NOMO-1 treated with dmso at 0.1 percent for 144 hours (cell line): ENCODE measurements around the gene DGKE.

Source experiments
- DNase-seq: peaks from one replicate; lab custom pipeline; 2025; ENCODE audit not compliant: unreplicated experiment; lab: John Stamatoyannopoulos, UW

DGKE gene

DNA sequence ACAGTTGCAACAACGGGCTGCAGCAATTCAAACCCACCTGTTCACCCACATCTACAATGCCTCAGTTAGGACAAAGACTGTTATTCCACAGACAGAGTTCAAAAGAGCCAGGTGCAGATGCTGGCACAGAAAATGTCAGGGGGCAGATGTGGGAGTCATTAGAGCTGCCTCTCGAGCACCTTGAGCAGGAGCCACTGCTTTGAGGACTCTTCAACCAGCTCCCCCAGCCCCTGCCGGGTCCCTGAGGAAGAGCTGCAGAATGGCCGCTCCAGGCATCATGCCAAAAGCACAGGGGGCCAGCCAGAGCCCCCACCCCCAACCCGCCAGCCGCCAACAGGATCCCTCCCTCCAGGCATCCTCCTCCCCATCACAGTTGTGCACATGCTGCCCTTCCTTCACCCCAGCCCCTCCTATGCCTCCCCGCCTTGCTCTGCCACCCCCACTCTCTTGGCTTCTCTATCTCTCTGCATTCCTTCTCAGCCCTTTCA lies 21.0 kb upstream of the DGKE start:
- DNase-seq = no peak

DNA sequence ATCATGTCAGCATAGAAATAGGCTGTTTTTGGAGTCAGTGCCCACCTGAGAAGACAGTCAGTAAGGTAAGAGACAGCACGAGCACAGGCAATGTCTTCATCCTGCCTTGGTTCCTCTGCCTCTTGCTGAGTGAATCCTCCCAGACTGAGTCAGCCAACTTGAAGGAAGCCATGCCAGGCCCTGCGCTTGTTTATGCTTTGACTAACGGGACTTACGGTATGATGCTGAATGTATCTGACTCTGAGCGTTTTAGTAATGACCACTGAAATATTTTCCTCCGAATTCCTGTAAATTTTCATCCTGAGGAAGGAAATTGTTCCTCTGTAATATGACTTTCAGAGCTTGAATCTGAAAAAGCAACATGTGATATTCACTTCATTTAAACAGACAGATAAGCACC lies 18.2 kb upstream of the DGKE start:
- no peak for DNase-seq

DNA sequence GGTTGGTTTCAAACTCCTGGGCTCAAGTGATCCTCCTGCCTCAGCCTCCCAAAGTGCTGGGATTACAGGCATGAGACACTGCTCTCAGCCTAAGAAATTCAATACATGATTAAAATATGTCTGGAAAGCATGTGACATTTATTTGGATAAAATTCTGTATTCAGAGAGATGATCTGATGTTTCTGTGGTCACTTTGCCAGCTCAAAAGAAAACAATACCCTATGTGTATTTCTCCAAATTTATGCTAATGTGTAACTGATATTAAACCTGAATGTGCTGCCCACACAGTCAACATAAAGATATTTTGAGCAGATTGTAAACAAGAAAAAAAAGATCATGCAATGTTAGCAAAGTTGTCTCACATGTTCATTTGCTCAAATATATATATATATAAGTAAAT lies 16.9 kb upstream of the DGKE start:
- no peak for DNase-seq

DNA sequence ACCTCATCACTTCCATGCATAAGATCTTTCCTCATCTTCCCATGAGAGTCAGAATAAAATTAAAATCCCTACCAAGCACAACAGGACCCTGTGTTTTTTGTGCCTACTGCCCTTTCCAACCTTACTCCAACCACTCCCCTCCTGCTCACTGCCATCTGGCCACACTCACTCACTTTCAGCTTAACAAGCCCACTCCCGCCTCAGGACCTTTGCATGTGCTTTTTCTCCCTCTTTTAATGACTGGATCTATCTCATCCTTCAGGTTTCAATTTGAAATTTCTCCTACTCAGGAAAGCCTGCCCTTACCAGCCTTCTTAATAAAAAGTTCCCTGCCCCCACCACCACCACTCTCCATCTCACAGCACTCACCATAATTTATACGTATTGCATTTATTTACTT lies 14.9 kb upstream of the DGKE start:
- DNase-seq = no peak

DNA sequence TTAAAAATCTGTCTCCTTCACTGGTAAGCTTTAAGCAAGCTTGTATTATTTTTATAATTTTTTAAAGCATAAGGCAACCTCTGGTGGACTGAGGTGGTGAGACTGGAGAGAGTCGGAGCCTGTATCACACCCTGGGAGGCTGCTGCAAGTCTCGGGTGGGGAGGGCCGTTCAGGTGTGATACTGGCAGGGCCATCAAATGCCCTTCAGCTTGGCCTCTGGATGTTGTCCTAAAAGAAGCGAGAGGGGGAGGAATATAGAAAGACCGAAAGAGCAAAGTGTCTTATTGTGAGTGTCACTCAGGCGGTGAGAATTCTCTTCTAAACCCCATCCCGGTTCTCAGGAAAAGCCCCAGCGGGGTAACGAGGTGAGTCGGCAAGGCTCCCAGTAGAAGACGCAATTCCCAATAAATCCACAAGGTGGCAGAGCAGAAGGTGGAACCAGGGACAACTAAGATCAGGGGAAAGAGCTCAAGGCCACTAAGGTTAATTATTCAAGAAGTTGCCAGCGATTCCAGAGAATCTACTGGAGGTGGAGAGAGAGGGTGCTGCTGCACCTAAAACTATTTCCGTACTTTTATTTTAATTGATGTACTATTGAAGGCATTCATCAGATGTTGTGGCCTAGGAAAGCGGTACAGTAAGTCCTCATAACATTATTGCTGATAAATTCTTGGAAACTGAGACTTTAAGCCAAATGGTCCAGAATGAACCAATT lies 14.4 kb upstream of the DGKE start:
- peak; percentile 66 for DNase-seq

DNA sequence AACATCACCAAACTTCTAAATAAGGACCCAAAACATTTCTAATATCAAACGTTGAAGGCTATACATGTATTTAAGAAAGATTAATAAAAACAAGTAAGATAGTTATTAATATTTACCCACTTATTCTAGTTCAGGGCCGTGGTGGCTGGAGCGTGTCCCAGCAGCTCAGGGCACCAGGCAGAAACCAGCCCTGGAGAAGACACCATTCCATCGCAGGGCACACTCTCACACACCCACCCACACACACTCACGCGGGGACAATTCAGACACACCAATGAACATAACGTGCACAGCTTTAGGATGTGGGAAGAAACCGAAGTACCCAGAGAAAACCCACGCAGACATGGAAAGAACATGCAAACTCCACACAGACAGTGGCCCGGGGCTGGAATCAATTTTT lies 13.7 kb upstream of the DGKE start:
- no peak for DNase-seq

DNA sequence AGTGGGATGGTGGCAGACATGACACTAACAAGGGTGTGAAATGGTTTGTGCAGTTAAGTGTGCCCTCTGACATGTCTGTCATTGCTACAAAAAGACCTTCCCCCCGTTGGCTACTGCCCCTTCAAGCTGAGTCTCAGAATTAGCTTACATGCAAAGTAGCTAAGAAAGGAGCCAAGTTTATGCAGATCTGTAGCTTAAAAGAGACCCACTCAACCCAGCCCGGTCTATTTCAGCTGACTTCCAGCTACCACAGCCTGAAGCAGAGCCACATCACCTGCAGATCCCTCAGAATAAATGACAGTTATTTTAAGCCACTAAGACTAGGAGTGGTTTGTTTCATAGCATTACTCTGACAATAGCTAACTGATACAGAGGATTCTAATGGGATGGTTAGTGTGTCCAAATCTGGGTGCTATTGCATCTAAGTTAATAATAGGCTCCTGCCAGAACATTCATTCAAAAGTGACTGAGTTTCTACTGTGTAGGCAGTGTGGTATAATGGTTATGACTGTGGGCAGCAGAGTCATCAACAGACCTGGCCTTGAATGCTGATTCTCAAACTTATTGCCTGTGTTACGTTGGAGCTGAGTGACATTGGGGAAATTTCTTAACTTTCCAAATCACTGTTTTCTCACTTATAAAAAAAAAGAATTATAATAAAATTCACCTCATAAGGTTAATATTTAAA lies 12.0 kb upstream of the DGKE start:
- DNase-seq = no peak

DNA sequence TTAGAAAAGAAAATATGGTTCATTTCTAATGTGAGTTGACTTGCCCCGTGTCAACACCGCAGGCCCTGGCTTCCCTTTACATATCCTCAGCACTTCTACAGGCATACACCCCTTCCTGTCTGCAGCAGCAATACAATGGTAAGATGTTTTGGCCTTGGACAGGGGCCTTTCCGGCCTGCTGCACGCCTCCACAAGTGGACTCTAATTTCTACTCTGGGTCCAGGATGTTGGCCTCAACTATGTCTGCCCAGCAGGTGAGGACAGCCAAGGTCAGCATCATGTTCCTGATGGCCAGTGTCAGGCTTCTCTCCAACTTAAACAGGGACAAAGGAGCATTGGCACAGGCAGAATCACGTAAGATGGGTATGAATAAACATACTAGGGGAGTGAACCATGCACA lies 11.2 kb upstream of the DGKE start:
- no peak for DNase-seq

DNA sequence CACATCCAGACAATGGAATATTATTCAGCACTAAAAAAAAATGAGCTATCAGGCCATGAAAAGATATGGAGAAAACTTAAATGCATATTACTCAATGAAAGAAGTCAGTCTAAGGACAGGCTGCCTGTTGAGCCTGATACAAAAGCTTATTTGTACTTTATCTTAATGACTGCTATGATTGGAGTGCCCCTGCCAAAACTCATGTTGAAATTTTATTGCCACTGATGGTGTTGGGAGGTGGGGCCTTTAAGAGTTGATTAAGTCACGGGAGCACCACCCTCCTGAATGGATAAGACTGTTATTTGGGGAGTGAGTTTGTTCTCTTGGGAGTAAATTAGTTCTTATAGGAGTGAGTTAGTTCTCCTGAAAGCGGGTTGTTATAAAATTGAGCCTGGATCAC lies 10.1 kb upstream of the DGKE start:
- no peak for DNase-seq

DNA sequence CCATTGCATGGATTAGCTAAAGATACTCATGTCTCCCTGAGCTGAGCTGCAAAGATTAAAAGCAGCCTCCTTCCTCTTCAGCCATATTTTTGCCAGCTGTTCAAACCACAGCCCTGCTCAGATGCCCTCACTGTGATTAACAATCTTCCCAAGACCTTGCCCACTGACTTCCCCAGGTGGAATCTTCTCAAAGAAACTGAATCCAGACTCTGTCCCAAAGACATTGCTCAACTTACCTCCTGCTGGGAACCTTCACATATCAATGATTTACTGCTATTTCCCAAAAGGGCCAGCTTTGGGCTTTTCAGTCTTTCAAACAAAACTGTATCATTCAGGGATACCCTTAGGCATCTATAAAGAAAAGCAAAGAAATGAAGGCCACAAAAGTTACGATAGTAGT lies 9.4 kb upstream of the DGKE start:
- no peak for DNase-seq

DNA sequence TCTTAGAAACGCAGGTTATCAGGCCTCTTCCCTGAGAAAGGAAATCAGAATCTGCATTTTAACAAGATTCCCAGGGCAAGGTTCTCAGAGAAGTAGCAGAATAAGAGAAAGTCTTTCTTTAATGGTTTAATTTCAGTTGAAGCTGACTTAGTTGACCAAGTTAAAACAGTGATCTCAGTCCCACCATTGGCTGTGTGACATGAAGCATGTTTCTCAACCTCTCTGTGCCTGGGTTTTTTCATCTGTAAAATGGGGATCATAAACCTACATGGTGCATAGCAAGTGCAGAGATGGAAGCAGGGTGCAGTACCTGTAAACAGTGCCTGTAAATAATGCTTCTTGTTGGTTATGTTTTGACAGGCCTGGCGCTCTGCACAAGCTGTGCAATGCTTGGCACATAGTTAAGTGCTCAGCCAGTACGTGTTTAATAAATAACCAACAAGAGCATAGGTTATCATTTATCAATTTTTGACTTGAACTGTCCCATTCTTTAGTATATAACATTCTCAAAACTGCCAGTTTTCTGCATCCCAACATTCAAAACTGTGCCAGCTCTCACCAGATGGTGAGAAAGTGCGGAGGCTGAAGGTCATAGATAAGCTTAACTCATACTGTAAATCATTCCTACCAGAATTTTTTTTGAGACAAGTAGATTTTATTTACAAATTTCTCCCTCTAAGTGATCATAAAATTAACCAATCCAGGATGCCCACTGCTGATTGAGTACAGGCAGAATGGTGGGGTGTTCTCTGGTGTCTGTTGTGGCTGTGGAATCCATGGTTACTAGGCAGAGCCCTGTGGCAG lies 7.1 kb upstream of the DGKE start:
- no peak for DNase-seq

DNA sequence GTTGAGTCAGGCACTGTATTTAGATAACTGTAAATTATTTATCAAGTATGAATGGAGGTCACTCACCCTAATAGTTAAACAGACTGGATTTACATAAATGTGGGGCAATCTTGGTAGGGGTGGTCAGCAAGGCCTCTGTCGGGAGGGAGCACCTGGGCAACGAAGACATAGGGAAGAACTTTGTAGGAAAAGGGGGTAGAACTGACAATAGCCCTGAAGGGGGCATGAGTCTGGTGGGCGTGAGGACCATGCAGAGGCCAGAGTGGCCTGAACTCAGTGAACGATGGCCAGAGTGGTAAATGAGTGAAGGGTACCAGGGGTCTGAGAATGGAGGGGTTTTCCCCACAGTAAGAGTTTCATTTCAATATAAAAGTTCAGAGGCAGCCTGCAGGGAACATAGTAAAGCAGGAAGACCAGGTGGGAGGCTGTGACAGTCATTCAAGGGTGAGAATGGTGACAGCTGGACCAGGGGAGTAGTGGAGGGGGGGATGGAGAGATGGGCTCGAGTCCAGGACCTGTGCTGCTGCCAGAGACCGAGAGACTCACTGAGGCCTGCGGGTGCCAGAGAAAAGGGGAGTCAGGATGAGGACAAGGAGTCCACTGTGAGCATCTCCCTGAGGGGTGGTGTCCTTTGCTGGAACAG lies 3.1 kb upstream of the DGKE start:
- no peak for DNase-seq

DNA sequence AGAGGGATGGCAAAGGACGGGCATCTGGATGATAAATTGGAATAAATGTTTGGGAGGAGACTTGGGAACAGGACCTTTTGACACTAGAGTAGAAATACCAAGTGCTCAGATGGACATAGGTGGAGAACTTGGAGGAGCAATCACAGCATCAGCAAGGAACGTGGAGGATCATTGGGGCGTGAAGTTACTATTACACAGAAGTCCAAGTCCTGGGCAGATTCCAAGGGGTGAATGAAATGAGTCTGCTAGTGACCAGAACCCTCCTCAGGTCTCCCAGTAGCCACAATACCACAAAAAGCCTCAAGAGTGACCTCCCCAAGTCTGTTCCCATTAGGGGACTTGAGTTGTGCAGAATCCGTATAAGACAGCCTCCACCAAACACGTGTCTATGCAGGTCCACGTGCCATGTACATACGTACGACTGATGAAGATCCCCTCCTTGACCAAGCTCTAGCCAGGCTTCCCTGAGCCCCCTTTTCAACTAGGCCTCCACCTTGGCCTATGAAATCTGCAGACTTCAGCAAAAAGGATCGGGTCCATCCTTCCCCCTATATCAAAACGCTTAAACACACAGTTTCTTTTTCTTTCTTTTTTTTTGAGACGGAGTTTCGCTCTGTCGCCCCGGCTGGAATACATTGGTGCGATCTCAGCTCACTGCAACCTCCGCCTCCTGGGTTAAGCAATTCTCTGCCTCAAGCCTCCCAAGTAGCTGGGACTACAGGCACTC lies 2.4 kb upstream of the DGKE start:
- no peak for DNase-seq

DNA sequence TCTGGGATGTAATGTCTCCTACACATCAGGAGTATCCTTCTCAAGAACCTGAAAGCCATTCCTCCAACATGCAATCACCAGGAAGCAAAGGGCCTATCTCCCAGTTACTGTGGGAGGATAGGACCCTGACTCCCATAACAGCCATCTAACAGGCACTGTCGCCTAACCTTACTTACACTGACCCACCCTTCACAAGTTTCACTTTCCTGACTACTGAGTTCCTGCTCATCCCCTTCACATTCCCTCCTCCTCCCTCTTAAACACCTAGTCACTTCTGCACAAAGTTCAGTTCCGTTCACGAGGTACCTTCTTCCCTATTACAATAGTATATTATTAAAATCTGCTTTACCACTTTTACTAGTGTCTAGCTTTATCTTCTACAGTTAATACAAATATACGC lies 1.5 kb upstream of the DGKE start:
- DNase-seq = no peak

DNA sequence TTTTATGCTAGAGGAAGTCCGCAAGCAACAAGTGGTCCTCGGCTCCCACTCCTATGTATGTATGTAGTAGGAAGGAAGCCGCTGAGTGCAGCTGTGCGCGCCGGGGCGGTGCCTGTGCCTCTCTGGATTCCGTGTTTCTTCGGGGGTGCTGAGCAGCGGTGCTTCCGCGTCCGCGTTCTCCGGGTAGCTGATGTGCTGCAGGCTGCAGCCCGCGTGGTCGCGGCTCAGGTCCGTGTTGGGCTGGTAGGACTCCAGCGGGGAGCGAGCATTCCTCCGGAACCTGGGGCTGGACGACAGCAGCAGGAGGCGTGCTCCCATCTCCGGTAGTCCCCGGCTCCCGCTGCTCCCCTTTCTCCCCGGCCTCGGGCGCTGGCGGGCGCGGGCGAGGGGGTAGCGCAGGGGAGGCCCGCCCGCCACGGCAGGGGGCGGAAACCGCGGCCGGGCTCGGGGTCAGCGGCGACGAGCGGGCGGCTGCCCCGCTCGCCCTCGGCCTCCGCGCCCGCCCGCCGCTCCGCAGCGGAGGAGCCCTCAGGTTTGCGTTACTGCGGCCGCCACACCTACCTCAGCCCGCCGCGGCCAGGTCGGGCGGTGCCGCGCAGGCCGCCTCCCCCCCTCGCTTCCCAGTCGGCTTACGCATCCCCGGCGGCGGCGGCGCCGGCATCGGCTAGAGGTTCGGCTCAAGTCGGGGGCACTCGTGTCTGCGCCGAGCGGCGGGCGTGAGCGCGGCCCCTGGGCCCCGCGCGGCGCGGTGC lies 718 bp upstream of the DGKE start:
- DNase-seq = peak; percentile 73

DNA sequence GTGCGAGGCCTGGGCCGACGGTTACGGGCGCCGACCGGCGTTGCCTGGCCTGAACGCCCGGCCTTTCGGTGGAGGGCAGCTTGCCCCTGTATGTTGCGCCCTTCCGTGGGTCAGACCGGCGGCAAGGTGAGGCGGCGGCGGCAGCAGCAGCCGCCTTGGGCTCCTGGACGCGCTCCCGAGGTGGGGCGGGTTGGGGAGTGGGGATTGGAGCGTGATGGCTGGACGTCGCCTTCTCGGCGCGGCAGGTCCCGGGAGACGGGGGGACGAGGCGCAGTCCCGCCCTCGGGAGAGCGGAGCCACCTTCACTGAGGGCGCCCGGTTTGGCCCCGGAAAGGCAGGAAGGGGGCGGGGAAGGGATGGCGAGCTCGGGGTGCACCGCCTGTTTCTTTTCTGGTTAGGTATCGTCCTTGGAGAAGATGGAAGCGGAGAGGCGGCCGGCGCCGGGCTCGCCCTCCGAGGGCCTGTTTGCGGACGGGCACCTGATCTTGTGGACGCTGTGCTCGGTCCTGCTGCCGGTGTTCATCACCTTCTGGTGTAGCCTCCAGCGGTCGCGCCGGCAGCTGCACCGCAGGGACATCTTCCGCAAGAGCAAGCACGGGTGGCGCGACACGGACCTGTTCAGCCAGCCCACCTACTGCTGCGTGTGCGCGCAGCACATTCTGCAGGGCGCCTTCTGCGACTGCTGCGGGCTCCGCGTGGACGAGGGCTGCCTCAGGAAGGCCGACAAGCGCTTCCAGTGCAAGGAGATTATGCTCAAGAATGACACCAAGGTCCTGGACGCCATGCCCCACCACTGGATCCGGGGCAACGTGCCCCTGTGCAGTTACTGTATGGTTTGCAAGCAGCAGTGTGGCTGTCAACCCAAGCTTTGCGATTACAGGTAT lies 671 bp downstream of the DGKE start:
- DNase-seq = peak; percentile 56

DNA sequence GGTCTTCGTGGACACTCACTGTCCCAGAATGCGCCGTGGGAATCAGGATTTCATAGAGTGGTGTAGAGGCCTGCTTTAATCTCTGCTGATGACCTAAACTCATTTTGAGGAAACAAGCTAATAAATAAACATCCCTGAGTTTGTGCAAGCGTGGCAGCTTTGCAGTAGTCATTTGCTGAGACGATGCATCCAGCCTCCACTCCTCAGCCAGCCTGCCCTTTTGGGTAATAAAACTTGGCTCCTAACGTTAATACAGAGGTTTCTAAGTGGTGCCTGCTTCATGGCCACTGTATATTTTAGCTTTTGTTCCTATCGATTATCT lies 1.3 kb downstream of the DGKE start:
- no peak for DNase-seq

DNA sequence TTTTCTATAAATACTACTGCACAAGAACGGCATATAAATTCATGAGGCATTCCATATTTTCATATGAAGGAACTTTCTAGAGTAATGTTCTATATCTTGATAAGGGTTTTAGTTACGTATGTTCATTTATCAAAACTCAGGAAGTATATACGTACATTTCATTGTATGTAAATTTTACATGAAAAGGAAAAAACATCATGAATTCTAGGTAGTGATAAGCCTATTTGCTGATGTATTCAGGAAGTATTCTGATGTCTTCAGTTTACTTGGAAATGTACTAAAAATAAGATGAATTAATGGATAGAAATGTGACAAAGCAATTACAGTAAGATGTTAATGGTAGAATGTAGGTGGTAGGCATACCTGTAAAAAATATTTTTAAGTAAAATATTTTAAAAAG lies 4.7 kb downstream of the DGKE start:
- DNase-seq = no peak

DNA sequence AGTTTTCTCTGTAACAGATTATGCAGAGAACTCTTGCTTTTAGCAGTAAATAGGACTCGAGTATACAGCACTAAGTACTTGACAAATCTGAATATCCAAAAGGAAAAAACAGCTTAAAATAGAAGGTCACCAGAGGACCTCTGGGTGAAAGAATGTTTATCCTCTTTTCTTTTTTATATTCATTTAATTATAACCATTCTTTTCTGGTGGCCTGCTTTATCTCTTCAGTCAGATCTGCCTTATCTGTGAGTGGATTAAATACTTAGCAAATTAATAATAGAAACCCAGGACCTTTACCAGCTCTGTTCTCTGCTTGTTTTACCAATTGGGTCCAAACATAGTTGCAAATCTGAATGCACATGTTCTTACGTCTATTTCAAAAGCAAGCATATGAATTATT lies 8.6 kb downstream of the DGKE start:
- no peak for DNase-seq
